ENCODE measurements around the gene OPN1LW.
A peak's percentile ranks its signal among the peaks of the same experiment; 100 is the strongest.
"Not testable (repeated sequence)": the region's sequence is repeated elsewhere in the genome, so short reads cannot be mapped to it uniquely, and the experiment has no call there.

OPN1LW gene

DNA sequence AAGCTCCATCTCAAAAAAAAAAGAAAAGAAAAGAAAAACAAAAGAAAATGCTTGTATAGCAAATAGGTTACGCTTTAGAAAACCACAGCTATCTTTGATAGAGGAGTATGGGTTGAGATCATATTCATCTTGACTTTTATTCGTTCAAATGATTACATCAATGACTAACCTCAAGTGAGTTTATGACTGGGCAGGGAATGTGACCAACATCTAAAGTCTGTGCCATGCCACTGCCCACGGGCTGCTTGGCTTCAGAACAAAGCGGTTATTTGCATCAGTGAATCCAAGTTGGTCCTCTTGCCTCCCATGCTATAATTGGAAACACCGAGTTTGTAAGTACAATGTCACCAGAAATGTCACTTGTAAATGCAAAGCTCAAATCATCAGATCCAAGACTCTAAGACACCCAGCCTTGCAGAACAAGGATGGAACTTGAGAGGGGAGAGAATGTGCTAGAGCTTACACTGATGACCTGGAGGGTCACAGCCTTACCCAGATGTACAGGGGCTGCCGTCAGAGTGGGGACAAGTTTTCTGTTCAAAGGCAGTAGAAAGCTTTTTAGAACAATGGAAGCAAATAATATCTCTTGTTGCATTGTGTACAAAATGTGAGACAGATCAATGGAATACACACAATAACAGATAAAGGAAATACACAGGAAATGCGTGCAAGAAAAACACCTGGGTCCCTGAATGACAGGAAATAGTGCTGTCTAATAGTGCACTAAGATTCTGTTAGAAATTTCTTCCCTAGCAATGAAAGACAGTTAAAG, 8.4 kb upstream of the OPN1LW start:
- no peak for DNase-seq

DNA sequence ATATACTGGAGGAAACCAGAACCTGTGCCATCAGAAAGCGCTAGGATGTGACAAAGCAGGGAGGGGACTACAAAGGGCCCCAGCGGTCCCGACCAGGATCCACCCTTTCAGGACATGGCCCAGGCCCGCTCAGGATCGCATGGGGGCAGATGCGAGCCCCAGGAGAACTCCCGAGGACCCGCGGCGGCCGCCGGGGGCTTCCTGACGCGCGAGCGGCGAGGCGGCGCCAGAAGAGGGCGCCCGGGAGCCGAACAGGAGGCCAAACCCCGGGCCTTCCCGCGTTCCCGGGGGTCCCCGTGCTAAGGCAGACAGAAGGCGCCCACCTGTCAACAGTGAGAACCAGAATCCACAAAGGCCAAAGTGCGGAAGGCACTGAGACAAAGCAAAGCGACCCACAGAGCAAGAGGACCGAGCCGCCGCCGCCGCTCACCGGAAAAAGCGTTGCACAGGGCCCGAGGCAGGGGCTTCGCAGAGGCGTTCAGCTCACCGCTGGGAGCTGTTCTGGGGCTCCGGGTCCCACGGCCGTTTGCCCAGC, 7.3 kb upstream of the OPN1LW start:
- DNase-seq: peak; percentile 65

DNA sequence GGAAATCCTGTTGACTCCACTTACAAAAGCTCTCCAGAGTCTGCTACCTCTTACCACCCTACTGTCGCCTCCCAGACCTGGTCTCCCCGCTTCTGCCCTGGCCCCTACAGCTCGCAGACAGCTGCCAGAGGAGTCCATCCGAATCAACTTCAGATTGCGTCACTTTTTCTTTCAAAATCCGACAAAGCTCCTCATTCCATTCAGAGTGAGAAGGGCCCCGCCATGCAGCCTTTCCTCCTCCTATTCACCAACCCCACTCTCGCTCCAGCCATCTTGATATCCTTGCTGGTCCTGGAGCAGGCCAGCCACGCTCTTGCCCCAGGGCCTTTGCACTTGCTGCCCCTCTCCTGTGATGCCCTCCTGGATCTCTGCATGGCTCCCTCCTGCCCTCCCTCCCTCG, 5.2 kb upstream of the OPN1LW start:
- DNase-seq: no peak

DNA sequence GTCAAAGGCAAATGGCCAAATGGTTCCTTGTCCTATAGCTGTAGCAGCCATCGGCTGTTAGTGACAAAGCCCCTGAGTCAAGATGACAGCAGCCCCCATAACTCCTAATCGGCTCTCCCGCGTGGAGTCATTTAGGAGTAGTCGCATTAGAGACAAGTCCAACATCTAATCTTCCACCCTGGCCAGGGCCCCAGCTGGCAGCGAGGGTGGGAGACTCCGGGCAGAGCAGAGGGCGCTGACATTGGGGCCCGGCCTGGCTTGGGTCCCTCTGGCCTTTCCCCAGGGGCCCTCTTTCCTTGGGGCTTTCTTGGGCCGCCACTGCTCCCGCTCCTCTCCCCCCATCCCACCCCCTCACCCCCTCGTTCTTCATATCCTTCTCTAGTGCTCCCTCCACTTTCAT, 3.8 kb upstream of the OPN1LW start:
- DNase-seq: no peak

DNA sequence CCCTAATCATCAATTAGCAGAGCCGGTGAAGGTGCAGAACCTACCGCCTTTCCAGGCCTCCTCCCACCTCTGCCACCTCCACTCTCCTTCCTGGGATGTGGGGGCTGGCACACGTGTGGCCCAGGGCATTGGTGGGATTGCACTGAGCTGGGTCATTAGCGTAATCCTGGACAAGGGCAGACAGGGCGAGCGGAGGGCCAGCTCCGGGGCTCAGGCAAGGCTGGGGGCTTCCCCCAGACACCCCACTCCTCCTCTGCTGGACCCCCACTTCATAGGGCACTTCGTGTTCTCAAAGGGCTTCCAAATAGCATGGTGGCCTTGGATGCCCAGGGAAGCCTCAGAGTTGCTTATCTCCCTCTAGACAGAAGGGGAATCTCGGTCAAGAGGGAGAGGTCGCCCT, 3.3 kb upstream of the OPN1LW start:
- no peak for DNase-seq

DNA sequence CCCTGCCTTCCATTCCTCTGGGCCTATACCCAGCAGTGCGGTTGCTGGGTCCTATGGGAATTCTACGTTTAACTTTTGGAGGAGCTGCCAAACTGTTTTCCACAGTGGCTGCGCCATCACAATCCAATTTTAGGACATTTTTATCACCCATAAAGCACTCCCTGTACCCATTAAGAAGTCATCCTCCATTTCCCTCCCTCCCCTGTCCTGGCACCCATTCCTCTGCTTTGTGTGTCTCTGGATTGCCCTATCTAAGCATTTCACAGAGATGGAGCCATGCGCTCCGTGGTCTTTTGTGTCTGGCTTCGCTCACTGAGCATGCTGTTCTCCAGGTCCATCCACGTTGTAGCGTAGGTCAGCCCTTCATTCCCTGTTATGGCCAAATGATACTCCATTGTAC, 1.7 kb upstream of the OPN1LW start:
- no peak for DNase-seq

DNA sequence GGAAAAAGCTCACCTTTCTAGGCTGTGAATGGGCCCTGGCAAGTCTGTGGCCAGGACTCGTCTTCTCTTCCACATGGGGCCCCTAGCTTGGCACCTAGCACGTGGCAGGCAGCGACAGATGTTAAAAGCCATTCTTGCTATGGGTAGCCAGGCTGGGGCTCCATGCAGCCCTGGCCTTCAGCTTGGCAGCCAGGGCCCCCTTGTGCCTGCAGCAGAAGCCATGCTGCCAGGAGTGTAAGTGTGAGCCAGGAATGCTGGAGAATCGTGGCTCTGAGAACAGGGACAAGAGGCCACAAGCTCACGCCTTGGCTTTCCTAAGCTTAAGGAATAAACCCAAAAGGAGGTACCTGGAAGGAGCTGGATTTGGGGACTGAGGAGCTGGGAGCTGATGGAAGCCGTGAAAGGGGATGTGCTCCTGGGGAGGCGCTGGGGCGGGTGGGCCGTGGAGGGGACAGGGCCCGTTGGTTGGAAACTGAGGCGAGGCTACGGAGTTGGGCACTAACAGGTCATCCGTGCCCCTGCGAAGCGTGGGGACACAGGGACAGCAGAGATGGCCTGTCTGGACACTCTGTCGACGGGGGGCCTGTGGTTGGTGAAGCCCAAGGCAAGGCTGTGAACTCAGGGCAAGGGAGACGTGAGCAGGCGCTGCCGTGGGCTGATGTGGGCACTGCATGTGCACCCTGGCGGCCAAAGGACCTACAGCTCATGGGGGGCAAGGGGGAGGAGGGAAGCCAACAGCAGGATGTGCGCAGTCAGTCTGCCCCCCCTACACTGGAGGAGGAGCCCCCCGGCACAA, 895 bp upstream of the OPN1LW start:
- DNase-seq: no peak

DNA sequence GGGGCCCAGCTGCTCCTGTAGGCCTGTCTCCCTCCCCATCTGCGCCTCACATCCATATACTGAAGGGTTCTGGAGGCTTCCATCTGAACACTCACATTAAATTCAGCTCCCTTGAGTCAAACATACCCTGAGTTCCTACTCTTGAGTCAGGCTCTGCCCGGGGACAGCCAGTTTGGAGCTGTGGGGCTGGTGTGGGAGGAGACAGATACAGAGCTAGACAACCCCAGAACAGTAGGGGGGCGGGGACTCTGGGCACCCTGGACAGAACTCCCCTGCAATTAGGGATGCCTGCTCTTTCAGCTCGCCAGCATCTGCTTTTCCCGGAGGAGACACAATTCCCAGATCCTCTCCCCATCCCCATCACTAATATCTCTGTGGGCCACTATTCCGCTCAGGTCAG, 7.0 kb downstream of the OPN1LW start:
- DNase-seq: not testable (repeated sequence)

DNA sequence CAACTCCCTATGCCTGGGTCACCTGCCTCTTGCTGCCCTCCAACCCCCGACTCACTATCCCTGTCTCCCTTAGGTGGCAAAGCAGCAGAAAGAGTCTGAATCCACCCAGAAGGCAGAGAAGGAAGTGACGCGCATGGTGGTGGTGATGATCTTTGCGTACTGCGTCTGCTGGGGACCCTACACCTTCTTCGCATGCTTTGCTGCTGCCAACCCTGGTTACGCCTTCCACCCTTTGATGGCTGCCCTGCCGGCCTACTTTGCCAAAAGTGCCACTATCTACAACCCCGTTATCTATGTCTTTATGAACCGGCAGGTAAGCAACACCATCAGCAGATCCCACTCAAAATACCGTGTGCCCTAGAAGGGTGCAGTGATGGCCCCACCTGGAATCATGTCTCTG, 12.2 kb downstream of the OPN1LW start:
- DNase-seq: not testable (repeated sequence)

DNA sequence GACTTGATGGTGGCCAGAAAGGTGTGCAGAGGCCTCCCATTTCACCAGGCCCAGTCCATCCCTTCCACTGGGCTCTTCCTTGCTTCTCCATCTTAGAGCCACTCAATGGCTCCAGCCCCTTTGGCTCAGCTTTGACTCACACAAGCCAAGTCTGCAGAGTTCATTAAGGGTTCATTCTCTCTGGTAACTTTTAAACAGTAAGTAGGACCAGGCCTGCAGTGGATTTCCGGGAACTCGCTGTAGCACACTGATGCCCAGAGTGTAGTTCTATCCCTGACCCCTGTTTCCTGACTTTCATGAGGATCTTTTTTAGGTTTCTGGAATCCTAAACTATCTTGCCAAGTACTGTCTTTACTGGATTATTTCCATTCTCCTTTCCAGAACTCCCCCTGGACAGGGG, 13.2 kb downstream of the OPN1LW start:
- not testable (repeated sequence) for DNase-seq

DNA sequence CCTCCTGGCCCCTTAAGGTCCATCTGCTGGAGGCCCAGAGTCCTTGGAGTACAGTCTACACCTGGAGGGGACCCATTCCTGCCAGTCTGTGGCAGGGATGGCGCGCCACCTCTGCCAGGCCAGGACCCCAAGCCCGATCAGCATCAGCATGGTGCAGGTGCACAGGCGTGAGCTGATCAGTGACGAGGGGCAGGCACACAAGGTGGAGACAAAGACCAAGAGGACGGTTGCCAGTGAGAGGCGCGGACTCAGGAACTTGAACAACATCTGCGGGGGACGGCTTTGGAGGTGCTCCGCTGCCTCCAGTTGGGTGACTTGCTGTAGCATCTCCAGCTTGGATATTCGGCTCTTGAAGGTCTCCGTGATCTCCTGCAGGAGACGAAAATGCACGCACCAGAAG, 15.3 kb downstream of the OPN1LW start:
- DNase-seq: not testable (repeated sequence)

DNA sequence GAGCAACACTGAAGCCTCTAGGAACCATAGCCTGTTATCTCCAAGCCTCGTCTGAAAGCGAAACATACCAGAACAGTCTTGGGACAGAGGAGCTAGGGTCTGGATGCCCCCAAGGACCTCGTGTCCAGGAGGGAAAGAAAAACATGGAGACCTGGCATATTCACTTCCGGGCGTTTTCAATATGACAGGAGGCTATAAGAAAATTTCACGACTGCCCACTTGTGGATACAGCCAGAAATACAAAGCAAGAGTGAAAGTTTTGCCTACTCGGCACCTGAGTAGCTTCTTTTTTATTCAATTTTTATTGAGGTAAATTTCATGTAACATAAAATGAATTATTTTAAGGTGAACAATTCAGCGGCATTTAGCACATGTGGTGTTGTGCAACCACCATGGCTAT, 20.9 kb downstream of the OPN1LW start:
- DNase-seq: not testable (repeated sequence)

DNA sequence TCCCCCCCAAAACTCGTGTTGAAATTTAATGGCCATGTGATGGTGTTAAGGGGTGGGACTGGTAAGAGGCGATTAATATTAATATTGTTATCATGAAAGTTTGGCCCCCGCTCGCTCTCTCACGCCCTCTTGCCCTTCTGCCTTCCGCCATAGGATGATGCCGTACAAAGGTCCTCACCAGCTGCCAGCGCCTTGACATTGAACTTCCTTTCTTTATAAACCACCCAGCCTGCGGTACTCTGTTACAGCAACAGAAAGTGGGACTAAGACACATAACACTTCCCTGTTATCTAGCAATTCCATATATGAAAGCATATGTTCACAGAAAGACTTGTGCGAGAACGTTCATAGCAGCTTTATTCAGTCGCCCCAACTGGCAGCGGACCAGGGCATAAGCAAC, 24.3 kb downstream of the OPN1LW start:
- not testable (repeated sequence) for DNase-seq

DNA sequence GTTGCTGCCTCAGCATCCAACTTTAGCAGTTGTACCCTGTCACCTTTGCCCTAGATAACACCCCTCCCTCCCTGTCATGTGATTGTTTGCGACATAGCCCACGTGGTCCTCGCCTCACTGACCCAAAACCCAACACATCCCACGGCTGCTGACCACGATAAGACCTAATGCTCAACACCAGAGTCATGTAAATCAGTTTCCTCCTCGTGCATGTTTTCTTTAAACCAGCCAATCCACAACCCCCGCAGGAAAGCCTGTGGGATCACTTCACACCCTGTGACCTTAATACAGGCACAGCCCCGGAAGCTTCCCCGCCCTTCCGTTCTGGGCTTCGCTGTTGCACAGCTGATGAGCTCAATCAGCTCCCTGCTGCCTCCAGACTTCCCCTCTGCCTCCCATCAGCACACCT, 28.5 kb downstream of the OPN1LW start:
- DNase-seq: not testable (repeated sequence)

DNA sequence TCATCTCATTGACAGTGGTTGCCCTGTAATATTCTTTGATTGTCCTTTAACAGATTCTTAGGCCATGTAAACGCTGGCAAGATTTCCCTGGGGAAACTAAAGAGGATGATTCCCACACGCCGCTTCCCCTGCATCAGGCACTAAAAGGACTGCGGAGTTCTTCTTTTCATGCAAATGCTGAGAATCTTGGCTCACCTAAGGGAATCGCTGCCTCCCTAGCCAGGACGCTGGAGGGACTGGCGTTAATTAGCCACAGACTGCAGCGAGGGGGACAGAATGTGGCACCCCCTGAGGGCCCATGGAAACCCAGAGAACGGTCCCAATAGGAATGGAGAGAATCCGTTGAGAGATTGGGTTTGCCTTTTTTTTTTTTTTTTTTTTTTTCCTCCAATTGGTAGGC, 30.3 kb downstream of the OPN1LW start:
- not testable (repeated sequence) for DNase-seq

DNA sequence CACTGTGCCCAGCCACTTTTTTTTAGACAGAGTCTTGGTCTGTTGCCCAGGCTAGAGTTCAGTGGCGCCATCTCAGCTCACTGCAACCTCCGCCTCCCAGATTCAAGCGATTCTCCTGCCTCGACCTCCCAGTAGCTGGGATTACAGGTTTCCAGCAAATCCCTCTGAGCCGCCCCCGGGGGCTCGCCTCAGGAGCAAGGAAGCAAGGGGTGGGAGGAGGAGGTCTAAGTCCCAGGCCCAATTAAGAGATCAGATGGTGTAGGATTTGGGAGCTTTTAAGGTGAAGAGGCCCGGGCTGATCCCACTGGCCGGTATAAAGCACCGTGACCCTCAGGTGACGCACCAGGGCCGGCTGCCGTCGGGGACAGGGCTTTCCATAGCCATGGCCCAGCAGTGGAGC, 38.3 kb downstream of the OPN1LW start, which contains the start of gene OPN1MW:
Gene OPN1MW (plus strand): TSS at position 301 of the 400 bp plus-strand sequence. CDS start 82 bp downstream, at position 383.
- DNase-seq: not testable (repeated sequence)

DNA sequence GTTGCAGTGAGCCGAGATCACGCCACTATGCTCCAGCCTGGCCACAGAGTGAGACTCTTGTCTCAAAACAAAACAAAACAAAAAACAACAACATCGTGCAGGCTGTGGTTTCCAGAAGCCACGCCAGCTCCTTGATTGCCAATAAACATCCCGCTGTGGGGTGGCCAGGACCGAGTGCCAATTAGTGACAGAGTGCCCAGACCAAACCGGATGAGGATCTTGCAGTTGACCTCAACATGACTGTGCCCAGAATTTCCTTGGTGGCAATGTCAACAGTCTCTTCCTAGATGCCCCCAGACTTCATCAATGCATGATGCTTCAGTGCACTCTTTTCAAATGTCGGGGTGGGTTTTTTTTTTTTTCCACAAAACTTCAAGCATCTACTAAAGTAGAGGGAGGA, 39.8 kb downstream of the OPN1LW start:
- not testable (repeated sequence) for DNase-seq

DNA sequence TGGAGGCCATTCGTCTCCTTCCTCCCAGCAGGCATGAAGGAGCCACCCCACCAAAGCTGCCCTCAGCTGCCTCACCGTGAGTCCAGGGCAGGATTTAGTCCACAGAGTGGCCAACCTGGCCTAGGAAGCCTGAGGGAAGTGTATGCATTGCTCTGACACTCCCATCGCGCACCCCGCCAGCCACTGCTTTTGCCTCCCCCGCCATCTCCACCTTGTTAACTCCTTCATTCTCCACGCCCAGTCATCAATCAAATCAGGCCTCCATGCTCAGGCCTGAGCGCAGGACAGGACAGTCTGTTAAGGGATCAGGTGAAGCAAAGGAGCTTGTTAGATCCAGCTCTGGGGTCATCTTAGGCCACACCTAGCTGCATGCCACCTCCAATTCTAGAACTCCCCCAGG, 48.8 kb downstream of the OPN1LW start:
- DNase-seq: not testable (repeated sequence)

DNA sequence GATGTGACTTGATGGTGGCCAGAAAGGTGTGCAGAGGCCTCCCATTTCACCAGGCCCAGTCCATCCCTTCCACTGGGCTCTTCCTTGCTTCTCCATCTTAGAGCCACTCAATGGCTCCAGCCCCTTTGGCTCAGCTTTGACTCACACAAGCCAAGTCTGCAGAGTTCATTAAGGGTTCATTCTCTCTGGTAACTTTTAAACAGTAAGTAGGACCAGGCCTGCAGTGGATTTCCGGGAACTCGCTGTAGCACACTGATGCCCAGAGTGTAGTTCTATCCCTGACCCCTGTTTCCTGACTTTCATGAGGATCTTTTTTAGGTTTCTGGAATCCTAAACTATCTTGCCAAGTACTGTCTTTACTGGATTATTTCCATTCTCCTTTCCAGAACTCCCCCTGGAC, 50.3 kb downstream of the OPN1LW start:
- DNase-seq: not testable (repeated sequence)

DNA sequence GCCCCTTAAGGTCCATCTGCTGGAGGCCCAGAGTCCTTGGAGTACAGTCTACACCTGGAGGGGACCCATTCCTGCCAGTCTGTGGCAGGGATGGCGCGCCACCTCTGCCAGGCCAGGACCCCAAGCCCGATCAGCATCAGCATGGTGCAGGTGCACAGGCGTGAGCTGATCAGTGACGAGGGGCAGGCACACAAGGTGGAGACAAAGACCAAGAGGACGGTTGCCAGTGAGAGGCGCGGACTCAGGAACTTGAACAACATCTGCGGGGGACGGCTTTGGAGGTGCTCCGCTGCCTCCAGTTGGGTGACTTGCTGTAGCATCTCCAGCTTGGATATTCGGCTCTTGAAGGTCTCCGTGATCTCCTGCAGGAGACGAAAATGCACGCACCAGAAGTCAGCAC, 52.4 kb downstream of the OPN1LW start:
- not testable (repeated sequence) for DNase-seq
